ES-I3 (cell line): ENCODE data around the gene HSPG2.

Experiments
- H3K36me3 ChIP-seq: 2 replicates; pipeline ENCODE4 v1.6.1; 2013; ENCODE audit warnings: mild to moderate bottlenecking, low read length, control low read depth, moderate library complexity; ENCODE audit not compliant: insufficient read depth
- H3K4me1 ChIP-seq: 2 replicates; pipeline ENCODE4 v1.6.1; 2013; ENCODE audit warnings: mild to moderate bottlenecking, control low read depth, low read length; ENCODE audit not compliant: insufficient read depth
- H3K9ac ChIP-seq: 2 replicates; pipeline ENCODE4 v1.6.1; 2013; ENCODE audit warnings: low read depth, mild to moderate bottlenecking, low read length, moderate library complexity
- H3K9me3 ChIP-seq: 2 replicates; pipeline ENCODE4 v1.6.1; 2013; ENCODE audit warnings: mild to moderate bottlenecking, low read length, moderate library complexity; ENCODE audit not compliant: control insufficient read depth, insufficient read depth

HSPG2 gene

GRCh38 chr1:21966247-21967000, 29.3 kb upstream of the HSPG2 start:
- no peak overlapping the region for H3K9ac ChIP-seq

GRCh38 chr1:21963477-21964217, 26.5 kb upstream of the HSPG2 start:
- H3K4me1 ChIP-seq, result peaks cover 7% of the 10 kb centered on the region; the same call in 1 of the 2 replicates
- H3K9ac ChIP-seq, result no peak overlapping the region
- no peaks in the 10 kb centered on the region for H3K36me3 ChIP-seq
- H3K9me3 ChIP-seq, result no peaks in the 10 kb centered on the region

More at GRCh38 chr1:21966247-21967000, 29.3 kb upstream of the HSPG2 start:
- H3K36me3 ChIP-seq, result no peaks in the 10 kb centered on the region
- peaks cover 7% of the 10 kb centered on the region; the same call in 1 of the 2 replicates for H3K4me1 ChIP-seq
- H3K9me3 ChIP-seq, result no peaks in the 10 kb centered on the region

DNA sequence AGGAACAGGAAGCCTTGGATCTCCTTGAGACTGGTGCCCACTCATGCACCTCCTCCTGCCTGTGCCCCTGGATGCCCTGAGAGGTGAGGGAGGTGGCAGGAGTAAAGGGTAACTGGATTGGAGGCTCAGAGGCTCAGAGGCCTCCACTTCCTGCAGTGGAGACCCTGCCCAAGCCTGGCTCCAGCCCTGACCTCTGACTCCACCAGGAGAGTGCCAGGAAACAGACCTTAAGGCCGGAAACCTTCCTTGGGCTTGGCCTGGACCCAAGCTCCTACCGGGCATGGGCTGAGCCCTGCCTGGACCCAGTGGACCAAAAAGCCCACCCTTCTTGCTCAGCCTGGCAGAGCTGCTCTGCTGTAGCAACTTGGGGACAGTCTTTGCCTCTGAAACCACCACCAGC, 24.7 kb upstream of the HSPG2 start:
- Histone ChIP-seq H3K36me3 (no peaks in the 10 kb centered on the region), H3K9me3 (no peaks in the 10 kb centered on the region), H3K4me1 (peaks cover 10% of the 10 kb centered on the region; the same call in 1 of the 2 replicates), H3K9ac (no peak overlapping the region)

GRCh38 chr1:21961337-21961736, 24.2 kb upstream of the HSPG2 start:
- Histone ChIP-seq H3K9me3 (no peaks in the 10 kb centered on the region), H3K36me3 (no peaks in the 10 kb centered on the region), H3K4me1 (peaks cover 14% of the 10 kb centered on the region; the same call in 1 of the 2 replicates), H3K9ac (no peak overlapping the region)

- Histone ChIP-seq H3K9ac (no peak overlapping the region), H3K36me3 (no peaks in the 10 kb centered on the region), H3K9me3 (no peaks in the 10 kb centered on the region), H3K4me1 (peaks cover 22% of the 10 kb centered on the region; the same call in 1 of the 2 replicates)
Measured at GRCh38 chr1:21956720-21957552, 19.8 kb upstream of the HSPG2 start.

- no peak overlapping the region for H3K9ac ChIP-seq
- no peaks in the 10 kb centered on the region for H3K36me3 ChIP-seq
Measured at GRCh38 chr1:21955501-21956281, 18.6 kb upstream of the HSPG2 start.

GRCh38 chr1:21955058-21955457, 17.9 kb upstream of the HSPG2 start:
- Histone ChIP-seq H3K36me3 (no peaks in the 10 kb centered on the region), H3K4me1 (peaks cover 22% of the 10 kb centered on the region; the same call in 1 of the 2 replicates), H3K9ac (no peak overlapping the region), H3K9me3 (no peaks in the 10 kb centered on the region)

More at GRCh38 chr1:21955501-21956281, 18.6 kb upstream of the HSPG2 start:
- H3K4me1 ChIP-seq, result peaks cover 22% of the 10 kb centered on the region; the same call in 1 of the 2 replicates
- no peaks in the 10 kb centered on the region for H3K9me3 ChIP-seq

DNA sequence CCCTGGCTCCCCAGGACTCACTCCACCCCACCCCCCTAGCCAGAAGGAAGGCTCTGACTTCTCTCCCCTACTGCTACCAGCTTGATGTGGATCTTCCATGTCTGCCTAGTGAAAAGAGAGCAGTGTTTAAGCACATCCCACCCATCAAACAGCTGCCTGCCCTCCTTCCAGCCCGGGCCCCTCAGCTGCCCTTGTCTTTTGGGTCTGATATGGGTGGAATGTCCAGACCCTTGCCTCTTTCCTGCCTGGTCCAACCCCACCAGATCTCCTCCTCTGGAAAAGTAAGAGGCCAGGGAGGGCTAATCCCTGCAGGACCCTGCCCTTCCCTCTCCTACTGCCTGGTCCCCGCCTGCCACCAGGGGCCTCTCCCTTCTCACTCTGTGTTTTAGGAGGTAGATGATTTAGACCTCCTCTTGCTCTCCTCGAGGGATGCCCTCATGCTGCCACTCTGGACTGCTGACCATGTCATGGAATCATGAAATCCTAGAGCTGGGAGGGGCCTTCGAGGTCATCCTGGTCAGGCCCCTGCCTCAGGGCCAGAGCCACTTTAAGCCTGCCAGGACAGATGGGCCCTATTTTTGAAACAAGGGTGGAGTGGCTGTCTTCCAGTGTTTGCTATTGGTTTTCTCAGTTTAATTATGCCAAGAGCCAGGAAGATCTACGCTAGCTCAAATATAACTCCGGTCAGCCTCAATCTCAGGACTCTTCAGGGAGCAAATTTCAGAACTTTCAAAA, 15.8 kb upstream of the HSPG2 start:
- Histone ChIP-seq H3K36me3 (no peaks in the 10 kb centered on the region), H3K9ac (no peak overlapping the region), H3K9me3 (no peaks in the 10 kb centered on the region), H3K4me1 (peaks cover 22% of the 10 kb centered on the region; the same call in 1 of the 2 replicates)

- H3K4me1 ChIP-seq, result peaks cover 14% of the 10 kb centered on the region; the same call in 1 of the 2 replicates
- no peaks in the 10 kb centered on the region for H3K9me3 ChIP-seq
- no peaks in the 10 kb centered on the region for H3K36me3 ChIP-seq
- no peak overlapping the region for H3K9ac ChIP-seq
Measured at GRCh38 chr1:21951226-21951870, 14.2 kb upstream of the HSPG2 start.

GRCh38 chr1:21950734-21951133, 13.6 kb upstream of the HSPG2 start:
- no peak overlapping the region for H3K9ac ChIP-seq
- no peaks in the 10 kb centered on the region for H3K36me3 ChIP-seq
- peaks cover 8% of the 10 kb centered on the region; the same call in 1 of the 2 replicates for H3K4me1 ChIP-seq
- H3K9me3 ChIP-seq, result no peaks in the 10 kb centered on the region

DNA sequence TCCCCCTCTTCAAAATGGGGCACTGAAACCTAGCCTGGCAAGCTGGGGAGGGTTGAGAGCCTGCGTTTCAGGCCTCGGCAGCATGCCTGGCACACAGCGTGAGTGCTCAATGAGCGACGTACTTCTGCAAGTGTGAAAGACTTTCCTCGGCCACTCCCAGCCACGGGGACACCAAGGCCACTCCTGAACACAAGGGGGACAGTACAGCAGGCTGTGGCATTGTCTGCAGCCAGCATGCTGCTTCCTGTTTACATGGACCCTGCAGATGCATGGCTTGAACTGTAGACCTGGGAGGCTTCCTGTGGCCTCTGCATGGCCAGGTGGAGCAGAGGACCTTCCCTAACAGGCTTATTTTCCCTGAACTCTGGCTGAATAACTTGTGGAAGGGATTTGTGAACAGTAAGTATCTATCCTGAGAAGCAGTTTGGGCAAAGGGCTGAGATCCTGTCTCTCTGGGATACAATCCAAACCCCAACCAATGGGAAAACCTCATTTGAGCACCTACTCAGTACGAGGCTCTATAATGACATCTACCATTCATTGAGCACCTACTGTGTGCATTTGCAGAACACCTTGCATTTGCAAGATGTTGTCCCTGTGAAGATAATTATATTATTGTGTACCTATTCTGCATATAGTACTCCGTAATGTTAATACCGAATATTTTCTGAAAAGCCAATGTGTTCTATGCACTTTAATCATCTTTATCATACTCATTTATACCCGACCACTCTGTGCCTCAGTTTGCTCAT, 9.9 kb upstream of the HSPG2 start:
- Histone ChIP-seq H3K9me3 (no peaks in the 10 kb centered on the region), H3K4me1 (peaks cover 12% of the 10 kb centered on the region), H3K36me3 (no peaks in the 10 kb centered on the region), H3K9ac (no peak overlapping the region)

DNA sequence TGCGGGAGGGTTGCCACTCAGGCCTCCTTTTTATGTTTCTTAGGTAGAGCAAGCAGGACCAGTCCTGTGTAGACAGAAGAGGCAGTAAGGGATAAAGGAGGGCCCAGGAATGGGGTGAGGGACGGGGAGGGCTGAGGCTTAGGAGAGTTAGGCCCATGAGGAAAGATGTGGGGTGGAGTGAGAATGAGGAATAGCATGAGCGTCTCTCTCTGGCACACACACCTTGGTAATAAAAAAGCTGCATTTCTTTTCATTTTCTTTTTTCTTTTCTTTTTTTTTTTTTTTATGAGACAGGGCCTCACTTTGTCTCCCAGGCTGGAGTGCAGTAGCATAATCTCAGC, 7.6 kb upstream of the HSPG2 start:
- no peaks in the 10 kb centered on the region for H3K9me3 ChIP-seq
- H3K4me1 ChIP-seq, result peaks cover 18% of the 10 kb centered on the region
- no peaks in the 10 kb centered on the region for H3K36me3 ChIP-seq
- no peak overlapping the region for H3K9ac ChIP-seq
